Activated naive CD4-positive, alpha-beta T cell (primary cell): Measurements from ENCODE around the gene PBX4.

Experiments used
- DNase-seq, 4 experiments: peaks; one replicate each; lab custom pipeline; 2025; lab: John Stamatoyannopoulos, UW

The PBX4 gene

DNA sequence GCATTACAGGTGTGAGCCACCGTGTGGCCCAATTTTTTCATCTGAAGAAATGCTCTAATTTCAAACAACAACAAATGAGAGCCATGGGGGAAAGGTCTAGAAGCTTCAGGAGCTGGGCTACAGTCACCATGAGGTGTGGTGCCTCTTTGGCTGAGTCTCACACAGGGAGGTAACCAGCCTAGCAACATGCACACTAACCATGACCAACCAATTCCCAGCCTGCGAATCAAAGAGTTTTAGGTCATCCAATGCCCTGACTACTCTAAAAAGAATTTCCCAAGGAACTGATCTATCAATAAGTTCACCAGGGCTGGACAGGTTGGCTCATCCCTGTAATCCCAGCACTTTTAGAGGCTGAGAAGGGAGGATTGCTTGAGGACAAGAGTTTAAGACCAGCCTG is 29.9 kb downstream of the PBX4 start:
- DNase-seq = no peak

DNA sequence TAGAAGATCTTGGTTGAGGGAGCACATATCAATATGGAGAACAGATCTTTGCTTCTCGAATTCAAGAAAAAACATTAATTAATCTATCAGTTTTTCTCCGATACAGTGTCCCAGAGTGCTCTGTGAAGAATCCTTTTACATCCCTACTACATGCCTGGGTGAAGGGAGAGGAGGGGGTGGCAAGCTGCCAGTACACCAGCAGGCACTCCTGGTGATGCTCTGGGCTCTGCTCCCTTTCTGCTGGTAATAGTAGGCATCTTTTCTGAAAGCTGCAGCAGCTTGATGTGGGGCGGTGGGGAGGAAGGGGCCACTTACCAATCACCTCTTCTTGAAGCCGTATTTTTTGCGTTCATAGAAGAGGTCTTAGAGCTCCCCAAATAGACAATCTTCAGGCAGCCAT is 30.7 kb downstream of the PBX4 start:
- no peak for DNase-seq

DNA sequence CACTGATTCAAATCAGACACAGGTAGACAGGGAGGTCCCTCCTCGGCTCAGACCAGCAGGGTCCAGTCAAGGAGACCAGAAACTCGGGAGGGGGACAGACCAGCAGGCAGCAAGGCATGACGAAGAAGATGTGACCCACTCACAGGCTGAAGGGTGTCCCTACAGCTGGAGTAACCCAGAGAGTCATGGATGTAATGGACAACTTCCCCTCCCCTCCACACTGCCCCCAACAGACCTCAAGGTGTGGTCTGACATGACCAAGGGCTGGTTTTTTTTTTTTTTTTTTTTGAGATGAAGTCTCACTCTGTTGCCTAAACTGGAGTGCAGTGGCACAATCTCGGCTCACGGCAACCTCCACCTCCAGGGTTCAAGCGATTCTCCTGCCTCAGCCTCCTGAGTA is 34.1 kb downstream of the PBX4 start:
- DNase-seq = no peak

DNA sequence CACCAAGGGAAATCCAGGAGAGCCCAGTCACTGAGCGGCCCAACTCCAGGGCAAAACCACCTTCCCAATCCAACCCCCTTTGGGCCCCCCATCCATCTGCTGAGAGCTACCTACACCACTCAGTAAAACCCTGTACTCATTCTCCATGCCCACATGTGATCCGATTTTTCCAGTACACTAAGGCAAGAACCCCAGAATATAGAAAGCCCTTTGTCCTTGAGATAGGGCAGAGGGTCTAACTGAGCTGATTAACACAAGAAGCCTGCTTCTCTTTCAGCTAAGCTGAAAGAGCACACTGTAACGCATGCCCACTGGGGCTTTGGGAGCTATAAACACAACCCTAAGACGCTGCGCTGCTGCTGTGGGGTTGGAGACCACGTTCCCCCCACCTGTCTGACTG is 36.0 kb downstream of the PBX4 start:
- DNase-seq = no peak

DNA sequence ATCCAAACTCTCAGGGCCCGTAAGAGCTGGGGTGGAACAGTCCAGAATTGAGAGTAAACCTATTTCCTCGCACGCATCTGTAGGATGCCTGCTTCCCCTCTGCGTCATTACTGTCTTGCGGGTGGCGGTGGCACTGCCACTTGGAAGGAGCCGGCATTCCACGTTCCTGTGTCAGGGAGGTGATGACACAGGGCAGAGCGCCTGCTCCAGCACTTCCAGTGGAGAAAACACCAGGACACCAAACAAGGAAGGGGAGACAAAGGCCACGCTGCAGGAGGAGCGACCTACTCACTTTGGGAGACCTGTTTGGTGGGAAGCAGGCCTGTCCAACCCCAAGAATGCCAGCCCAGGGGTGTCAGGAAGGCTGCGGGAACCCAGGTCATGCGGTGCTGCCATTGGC is 37.1 kb downstream of the PBX4 start:
- no peak for DNase-seq

DNA sequence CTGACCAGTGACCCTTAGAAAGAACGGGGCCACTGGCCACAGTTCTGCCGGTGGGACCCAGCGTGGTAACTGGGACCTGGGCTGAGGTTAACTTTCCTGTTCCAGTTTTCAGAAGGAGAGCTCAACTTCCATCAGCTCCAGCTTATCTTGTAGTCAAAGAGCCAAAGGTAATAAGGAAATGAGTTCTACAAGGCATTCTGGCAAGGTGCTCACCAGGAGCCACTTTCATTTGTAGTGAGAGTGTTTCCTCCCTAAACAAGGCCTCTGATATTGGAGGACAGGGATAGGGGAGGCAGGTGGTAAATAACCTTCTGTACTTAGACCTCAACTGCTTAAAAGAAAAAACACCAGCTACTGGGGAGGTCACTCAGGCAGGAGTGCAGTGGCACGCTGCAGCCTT is 38.1 kb downstream of the PBX4 start:
- no peak for DNase-seq

DNA sequence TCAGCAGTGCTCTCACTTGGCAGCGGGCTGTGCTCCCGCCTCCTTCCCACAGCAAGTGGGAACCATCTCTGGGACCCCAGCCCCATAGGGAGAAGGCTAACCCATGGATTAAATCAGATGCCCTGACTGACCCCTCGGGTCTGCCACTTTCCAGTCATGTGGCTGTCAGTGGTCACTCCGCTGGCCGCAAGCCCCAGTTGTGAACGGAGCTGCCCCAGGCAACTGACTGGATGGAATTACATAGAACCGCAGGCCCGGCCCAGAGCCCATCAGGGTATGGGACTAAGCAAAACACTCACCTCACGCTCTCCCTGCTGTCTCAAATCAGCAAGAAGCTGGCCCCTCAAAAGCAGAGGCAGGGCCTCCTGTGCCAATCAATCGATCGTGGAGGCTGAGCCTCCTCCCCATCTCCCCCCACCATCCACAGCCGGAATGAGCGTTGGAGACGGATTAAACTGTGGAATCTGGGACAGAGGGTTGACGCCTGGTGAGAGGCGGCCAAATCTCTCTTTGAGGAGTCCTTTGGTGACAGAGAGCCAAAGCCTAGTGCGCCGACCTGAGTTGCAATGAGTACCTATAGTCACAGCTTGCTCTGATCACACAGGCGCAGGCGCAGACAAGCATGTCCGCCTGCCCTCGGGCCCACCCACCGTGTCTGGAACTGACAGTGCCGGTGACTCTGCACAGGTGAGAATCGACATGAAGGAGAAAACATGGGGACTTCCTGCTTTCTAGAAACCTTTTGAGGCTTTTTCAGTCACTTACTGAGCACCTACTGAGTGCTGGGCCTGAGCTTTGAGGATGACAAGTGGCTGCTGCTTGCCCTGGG is 38.7 kb downstream of the PBX4 start:
- no peak for DNase-seq

DNA sequence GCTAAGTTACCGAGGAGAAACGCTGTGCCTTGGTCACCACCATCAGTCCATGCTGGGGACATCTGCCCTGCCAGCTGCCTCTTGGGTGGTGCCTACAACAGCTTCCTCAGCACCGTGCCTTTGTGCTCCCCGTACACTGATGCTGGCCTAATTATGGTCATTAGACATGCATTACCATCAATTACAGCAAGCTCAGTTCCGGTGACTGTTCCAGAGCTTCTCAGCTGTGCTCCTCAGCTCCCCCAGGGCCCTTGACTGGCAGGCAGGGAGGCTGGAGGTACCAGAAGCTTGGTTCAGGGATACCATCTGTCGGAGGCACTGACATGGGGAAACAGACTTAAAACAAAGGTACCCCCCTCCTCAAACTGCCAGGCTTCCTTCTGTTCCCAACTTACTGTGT is 40.2 kb downstream of the PBX4 start:
- no peak for DNase-seq

DNA sequence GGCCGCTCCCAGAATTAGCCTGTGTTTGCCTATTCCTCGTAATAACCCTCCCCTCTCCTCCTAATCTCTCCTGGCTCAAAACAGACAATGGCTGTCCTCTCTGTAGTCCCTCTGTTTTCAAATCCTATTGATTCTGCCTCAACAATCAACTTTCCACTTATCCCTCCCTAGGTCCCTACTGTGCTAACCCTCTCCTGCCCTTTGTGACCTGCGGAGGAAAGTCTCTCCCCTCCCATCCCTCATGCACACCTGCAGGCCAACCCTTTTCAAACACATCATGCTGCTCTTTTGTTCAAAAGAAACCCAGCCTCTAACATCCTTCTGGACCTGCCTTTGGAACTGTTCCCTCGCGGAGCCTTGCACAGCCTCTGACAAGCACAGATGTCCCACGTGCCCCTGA is 43.1 kb downstream of the PBX4 start:
- no peak for DNase-seq

DNA sequence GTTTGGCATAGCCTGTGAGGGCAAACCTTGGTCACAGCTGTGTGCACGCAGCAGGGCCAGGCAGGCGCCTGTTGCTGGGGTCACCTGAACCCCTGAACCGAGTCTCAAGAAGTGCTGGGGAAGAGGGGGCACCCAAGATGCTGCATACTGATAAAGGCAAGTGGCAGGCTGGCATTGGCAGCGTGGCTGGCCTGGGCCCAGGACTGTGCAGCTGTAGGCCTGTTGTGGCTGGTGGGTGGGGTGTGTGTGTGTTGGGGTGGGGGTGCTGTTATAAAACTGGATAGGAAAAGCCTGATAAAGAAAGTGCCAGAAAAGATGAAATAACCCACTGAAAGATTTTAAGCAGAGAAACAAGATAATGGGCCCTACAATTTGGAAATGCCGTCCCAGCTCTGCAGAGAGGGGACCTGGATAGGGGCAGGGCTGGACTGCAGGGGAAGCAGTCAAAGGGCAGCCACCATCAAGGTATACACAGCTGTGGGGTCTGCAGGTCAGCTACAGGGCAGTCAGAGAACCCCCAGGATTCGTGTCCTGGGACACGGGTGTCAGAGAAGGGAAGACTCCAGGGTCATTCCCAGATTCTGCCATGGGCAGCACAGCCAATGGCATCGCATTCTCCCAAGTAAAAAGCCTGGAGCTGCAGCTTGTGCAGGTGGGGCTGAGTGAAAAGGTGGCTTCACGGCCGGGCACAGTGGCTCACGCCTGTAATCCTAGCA is 47.3 kb downstream of the PBX4 start:
- no peak for DNase-seq

DNA sequence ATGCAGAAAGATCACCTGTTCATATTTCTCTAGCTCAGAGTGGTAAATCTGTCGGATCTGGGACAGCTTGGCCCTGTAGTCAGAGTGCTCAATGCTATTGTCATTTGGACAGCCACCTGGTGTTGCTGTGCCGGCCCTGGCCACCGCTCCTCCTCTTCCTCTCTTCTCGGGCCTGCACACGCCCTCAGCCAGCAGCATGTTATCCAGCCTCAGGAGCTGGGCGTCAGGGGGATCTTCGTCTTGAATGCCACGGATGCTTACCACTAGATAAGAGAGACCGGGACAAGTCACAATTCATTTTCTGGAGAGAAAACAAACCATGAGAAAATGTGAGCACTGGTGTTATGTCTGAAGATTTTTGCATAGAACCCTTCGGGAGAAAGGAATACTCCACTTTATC is 47.9 kb downstream of the PBX4 start:
- DNase-seq = no peak

DNA sequence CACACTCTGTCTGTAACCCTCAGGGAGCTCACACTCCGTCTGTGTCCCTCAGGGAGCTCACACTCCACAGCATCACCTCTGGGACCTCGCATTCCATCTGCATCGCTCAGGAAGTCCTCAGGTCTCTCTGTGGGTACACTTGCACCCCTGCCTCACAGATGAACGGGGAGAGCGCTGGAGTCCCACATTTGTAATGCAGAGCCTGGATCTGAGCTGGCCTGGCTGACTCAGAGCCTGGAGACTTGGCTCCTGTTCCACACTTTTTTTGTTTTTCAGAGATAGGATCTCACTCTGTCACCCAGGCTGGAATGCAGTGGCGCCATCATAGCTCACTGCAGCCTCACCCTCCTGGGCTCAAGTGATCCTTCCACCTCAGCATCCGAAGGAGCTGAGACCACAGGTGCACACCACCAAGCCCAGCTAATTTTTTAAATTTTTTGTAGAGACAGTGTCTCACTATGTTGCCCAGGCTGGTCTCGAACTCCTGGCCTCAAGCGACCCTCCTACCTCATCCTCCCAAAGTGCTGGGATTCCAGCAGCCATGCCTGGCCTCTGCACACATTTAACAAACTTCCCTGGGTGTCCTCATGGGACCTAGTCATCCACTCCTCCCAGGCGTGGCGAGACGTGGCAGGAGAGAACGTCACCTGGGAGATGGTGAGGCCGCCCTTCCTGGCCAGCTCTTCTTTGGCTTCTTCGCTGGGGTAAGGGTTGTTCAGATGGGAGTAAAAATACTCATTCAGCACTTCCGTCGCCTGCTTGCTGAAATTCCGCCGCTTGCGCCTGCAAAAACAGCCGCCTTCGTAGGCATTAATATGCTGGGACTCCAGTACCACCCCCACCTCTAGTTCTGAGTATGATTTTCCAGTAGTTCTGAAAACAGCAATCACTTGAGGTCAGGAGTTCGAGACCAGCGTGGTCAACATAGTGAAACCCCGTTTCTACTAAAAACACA is 49.4 kb downstream of the PBX4 start:
- no peak for DNase-seq

DNA sequence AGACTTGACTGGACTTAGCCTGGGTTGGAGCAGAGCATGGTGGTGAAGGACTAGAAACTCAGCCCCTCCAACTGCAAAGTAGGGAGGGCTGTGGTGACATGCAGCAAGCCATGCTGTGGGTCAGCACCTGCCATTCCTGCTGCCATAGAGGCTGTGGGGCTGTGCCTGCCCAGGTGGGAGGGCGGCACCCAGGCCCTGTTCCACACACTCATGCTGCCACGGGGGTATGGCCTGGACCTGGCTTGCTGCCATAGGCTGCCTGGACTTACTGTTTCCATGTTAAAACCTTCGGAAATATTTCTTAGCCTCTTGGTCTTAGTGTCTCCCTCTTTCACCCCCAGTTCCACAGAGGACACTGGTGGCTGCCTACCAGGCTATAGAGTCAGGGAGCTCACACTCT is 51.1 kb downstream of the PBX4 start:
- no peak for DNase-seq

DNA sequence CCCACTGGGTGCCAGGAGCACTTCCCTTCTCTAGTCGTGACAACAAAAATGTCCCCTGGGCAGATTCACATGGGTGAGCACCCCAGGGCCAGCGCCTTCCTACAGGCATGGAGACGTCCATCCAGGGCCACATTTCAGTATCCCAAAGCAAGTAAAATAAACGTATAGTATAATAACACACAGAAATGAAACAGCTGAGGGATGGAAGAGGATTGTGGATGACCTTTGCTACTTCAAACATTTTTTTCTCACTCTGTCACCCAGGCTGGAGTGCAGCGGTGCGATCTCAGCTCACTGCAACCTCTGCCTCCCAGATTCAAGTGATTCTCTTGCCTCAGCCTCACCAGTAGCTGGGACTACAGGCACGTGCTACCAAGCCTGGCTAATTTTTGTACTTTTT is 52.2 kb downstream of the PBX4 start:
- DNase-seq = no peak

DNA sequence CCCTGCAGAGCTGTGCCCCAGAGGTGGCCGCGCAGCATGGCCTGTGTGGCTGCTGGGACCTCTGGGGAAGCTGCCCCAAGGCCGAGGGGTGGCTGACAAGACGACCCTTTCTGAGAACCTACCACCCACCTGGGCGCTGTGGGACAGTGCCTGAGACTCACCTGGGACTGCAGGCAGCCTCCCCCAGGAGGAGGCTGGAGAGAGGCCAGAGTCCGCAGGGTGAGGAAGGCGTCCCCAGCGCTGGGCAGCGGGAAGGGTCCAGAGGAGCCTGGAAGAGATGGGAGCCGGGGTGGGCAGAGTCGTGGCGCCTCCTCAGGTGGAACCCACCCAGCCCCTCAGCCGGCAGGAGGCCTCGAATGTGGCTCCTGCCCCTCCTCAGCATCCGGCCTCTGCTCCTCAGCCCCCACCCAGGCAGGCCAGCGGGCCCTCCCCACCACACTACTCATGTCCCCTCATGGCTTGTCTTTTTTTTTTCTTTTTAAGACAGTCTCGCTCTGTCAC is 55.1 kb downstream of the PBX4 start:
- DNase-seq = no peak

DNA sequence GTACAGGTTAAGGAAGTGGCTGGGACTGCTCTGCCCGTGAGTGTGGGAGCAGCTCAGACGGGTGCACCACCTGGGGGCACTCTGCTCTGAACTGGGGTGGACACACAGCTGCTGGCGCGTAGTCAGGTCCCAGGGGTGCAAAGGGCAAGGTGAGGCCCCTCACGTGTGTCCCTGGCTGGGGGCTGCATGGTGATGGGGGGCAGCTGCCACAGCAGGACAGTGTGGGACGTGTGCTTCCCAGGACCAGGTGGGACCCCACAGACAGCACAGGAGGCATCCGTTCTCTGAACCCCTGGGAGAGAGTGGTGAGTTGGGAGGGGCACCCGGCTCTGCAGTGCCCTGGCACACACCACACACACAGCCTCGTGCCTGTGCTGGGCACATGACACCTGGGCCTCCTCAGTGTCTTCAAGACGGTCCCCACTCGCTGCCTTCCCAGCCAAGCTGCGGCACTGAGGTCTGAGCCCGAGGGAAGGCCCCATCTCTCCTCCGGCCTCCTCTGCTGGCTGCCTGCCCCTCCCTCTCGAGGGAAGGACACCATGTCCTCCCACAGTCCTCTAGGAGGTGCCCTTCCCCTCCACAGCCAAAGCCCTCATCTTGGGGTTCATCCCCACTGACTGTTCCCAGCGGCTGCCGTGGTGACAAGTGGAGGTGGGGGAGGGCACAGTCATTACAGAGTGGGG is 55.7 kb downstream of the PBX4 start:
- peak in 1 of 4 experiments; percentile 38 for DNase-seq

DNA sequence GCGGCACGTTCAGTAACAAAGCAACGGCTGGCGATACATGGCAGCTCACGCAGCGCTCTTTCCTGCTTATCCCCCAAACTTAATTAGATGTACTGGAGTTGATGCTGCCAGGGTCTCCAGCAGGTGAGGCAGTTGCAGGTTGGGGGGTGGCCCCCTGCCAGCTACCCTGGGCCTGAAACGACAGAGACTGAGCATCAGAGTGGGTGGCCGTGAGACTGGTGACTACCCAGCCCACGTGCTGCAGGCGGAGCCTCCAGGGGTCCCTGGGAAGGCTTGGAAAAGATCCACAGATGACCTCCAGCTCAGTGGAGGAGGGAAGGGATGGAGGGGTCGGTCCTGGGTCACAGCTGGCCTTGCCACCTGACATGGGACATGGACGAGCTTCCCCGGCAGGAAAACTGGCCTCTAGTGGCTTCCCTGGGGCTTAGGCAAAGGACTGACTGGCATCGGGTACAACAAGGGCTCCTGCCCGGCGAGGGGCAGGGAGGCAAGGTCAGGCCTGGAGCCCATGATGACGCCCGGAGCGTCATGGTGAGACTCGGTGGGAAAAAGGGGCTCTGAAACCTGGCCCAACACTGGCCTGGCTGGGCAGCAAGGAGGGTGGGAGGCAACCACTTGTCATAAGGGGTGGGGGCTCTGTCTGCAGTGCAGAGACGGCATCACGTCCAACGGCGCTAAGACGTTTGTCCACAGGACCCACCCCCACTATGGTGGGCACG is 56.4 kb downstream of the PBX4 start:
- DNase-seq = no peak

DNA sequence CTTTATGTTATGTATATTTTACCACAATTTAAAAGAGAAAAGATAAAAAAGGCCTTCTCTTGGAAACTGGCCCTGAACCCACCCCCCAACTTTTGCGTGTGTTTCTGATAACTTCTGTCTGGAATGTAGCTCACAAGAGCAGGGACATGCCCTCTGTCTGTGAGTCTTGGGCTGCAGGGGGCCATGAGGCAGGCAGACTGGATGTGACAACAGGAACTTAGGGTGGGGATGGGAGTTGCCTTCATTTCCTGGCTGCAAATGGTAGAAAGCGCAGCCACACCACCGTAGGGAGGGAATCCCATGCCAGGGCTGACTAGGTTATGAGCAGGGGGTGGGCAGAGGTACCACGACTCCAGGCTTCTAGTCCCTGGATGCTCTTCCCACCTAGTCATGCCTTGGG is 58.6 kb downstream of the PBX4 start:
- no peak for DNase-seq

DNA sequence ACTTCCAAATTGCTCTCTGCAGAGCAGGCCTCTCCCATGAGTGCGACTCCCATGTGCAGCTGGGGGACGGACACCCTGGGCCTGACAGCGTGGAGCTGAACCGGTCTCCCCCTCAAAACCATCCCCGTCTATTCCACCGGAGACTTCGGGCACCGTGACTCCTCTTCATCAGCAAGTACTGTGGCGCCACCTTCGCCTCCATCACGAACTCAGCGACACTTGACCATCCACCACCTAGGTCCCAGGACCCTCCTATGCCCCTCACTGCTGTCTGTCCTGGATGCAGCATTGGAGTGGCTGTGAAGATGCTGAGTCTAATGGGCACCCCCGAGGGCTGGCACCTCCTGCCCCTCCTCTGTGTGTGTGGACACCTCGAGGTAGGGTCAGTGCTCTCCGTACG is 59.9 kb downstream of the PBX4 start:
- no peak for DNase-seq

DNA sequence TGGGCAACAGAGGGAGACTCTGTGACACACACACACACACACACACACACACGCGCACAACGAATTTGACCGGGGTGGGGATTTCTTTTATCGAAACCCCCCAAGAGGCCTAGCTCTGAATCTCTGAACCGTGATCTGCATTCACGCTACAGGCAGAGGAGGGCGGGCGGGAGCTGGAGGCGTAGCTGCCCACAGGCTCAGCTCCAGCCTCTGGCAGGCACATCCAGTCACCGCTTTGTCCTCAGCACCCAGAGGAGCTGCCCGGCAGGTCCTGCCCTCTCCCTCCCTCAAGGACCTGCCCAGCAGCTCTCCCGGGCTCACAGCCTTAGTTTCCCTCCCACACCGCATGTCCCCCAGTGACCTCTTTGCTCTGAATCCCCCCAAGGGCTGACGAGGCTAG is 60.4 kb downstream of the PBX4 start:
- DNase-seq = no peak
